IMR-90 (cell line): ENCODE measurements around the gene MRPS33. TPM values are rescaled to one million over a fixed set of nuclear protein-coding genes. Genes with fewer than 3 reads are reported as not detected.

Experiments
- ATAC-seq: fragments of 200-7000 bp; cut with Tn5 transposase; 2 replicates; pipeline ENCODE4 v1.9.1; 2020; ENCODE audit warnings: low read depth, mild to moderate bottlenecking, moderate library complexity
- BruUV-seq: library from RNA; stranded (reverse); fragments of 400-500 nt; replicated peaks from 2 replicates; lab custom pipeline; 2021; lab: Mats Ljungman, UMichigan
- CTCF ChIA-PET: fragments of 300-600 bp; formaldehyde crosslinking; extraction: SDS; loops from one replicate; lab custom pipeline; 2021; ENCODE audit warnings: antibody characterized with exemption; lab: Yijun Ruan, JAX
- POLR2A ChIA-PET: fragments of 300-600 bp; sonication (Branson Sonifier 250); formaldehyde crosslinking; loops from one replicate; lab custom pipeline; 2022; ENCODE audit warnings: antibody characterized with exemption; ENCODE audit not compliant: unreplicated experiment; lab: Charles Lee
- DNase-seq: peaks from one replicate; pipeline ENCODE4 v3.0.0; 2013
- H2AFZ ChIP-seq: replicated peaks from 2 replicates; pipeline ENCODE3; 2013; ENCODE audit warnings: low read length, mild to moderate bottlenecking; ENCODE audit not compliant: poor library complexity
- H2AK5ac ChIP-seq: 2 replicates; pipeline ENCODE4 v1.6.1; 2013; ENCODE audit warnings: low read depth, low read length, inconsistent platforms
- H2AK9ac ChIP-seq: replicated peaks from 2 replicates; pipeline ENCODE3; 2013; ENCODE audit warnings: mild to moderate bottlenecking, low read depth, low read length, moderate library complexity; ENCODE audit not compliant: poor library complexity
- H2BK120ac ChIP-seq: 2 replicates; pipeline ENCODE4 v1.6.1; 2013; ENCODE audit warnings: low read depth, low read length, inconsistent platforms
- H2BK15ac ChIP-seq: 3 replicates; pipeline ENCODE4 v1.6.1; 2013; ENCODE audit warnings: low read depth, low read length, inconsistent platforms
- H2BK20ac ChIP-seq: 2 replicates; pipeline ENCODE4 v1.6.1; 2013; ENCODE audit warnings: low read depth, mild to moderate bottlenecking, inconsistent platforms, low read length, moderate library complexity
- H2BK5ac ChIP-seq: 2 replicates; pipeline ENCODE4 v1.6.1; 2013; ENCODE audit warnings: mild to moderate bottlenecking, low read depth, low read length, inconsistent platforms; ENCODE audit not compliant: poor library complexity, severe bottlenecking
- H3K14ac ChIP-seq: replicated peaks from 2 replicates; pipeline ENCODE4 v1.6.1; 2013; ENCODE audit warnings: low read depth, low read length, inconsistent platforms
- H3K18ac ChIP-seq: 2 replicates; pipeline ENCODE4 v1.6.1; 2013; ENCODE audit warnings: low read depth, low read length, control low read depth
- H3K23ac ChIP-seq: 2 replicates; pipeline ENCODE4 v1.6.1; 2013; ENCODE audit warnings: low read depth, low read length, inconsistent platforms
- H3K27ac ChIP-seq: 2 replicates; pipeline ENCODE4 v1.5.1; 2013; ENCODE audit warnings: mild to moderate bottlenecking, control low read depth, low read length; ENCODE audit not compliant: insufficient read depth
- H3K27me3 ChIP-seq: 2 replicates; pipeline ENCODE4 v1.6.1; 2013; ENCODE audit warnings: low read length; ENCODE audit not compliant: control insufficient read depth, insufficient read depth
- H3K36me3 ChIP-seq: 2 replicates; pipeline ENCODE4 v1.6.1; 2013; ENCODE audit warnings: low read length, mixed read lengths; ENCODE audit not compliant: control insufficient read depth, insufficient read depth
- H3K4ac ChIP-seq: 2 replicates; pipeline ENCODE4 v1.6.1; 2013; ENCODE audit warnings: low read depth, low read length, inconsistent platforms
- H3K4me1 ChIP-seq: 2 replicates; pipeline ENCODE4 v1.6.1; 2013; ENCODE audit warnings: low read length, mixed read lengths; ENCODE audit not compliant: control insufficient read depth, insufficient read depth
- H3K4me2 ChIP-seq: 2 replicates; pipeline ENCODE4 v1.6.1; 2013; ENCODE audit warnings: low read depth, mild to moderate bottlenecking, control low read depth, low read length, moderate library complexity
- H3K4me3 ChIP-seq: 2 replicates; pipeline ENCODE4 v1.5.1; 2013; ENCODE audit warnings: low read depth, mild to moderate bottlenecking, control low read depth, low read length, moderate library complexity; ENCODE audit not compliant: insufficient read depth
- H3K56ac ChIP-seq: 2 replicates; pipeline ENCODE4 v1.6.1; 2013; ENCODE audit warnings: low read length, inconsistent platforms; ENCODE audit not compliant: insufficient read depth; ENCODE audit errors: extremely low read depth
- H3K79me1 ChIP-seq, 2 experiments: 2 replicates each; pipeline ENCODE4 v1.6.1; 2013; ENCODE audit warnings: low read length in 2 of 2, inconsistent platforms in 1 of 2, low read depth in 1 of 2
- H3K9ac ChIP-seq: 2 replicates; pipeline ENCODE4 v1.6.1; 2013; ENCODE audit warnings: low read depth, low read length, control low read depth
- H3K9me1 ChIP-seq: 2 replicates; pipeline ENCODE4 v1.6.1; 2013; ENCODE audit warnings: low read length, inconsistent platforms; ENCODE audit not compliant: insufficient read depth
- H3K9me3 ChIP-seq: 2 replicates; pipeline ENCODE4 v1.6.1; 2013; ENCODE audit warnings: low read length; ENCODE audit not compliant: control insufficient read depth, insufficient read depth
- H4K20me1 ChIP-seq: 2 replicates; pipeline ENCODE4 v1.6.1; 2013; ENCODE audit warnings: low read length, inconsistent platforms; ENCODE audit not compliant: insufficient read depth
- H4K5ac ChIP-seq: 2 replicates; pipeline ENCODE4 v1.6.1; 2013; ENCODE audit warnings: mild to moderate bottlenecking, low read depth, low read length, control low read depth
- H4K8ac ChIP-seq, 2 experiments: 2 replicates each; pipeline ENCODE4 v1.6.1; 2013; ENCODE audit warnings: low read depth in 2 of 2, low read length in 2 of 2, control low read depth in 1 of 2, inconsistent platforms in 1 of 2
- H4K91ac ChIP-seq: 2 replicates; pipeline ENCODE4 v1.6.1; 2013; ENCODE audit warnings: low read depth, low read length, inconsistent platforms; ENCODE audit not compliant: insufficient read depth
- WGBS, 2 experiments: methylation state at CpG; one replicate each; pipeline versions ENCODE4 v1.1.5 to v1.1.7; 2013; ENCODE audit warnings: missing lambda C conversion rate in 2 of 2; ENCODE audit not compliant: insufficient read length in 1 of 2; ENCODE audit errors: extremely low coverage in 2 of 2; 5-methylcytosine and 5-hydroxymethylcytosine counted together
- dilution Hi-C: fragments of 300-500 bp; cut with HindIII; formaldehyde crosslinking; loops from one replicate; pipeline ENCODE4 v1.14.3; 2018; ENCODE audit warnings: low sequenced_read_pairs; ENCODE audit not compliant: unreplicated experiment
- in situ Hi-C: fragments of 300-500 bp; cut with MboI; formaldehyde crosslinking; loops from 3 replicates; pipeline ENCODE4 v1.14.3; 2019; ENCODE audit warnings: low sequenced_read_pairs, inconsistent platforms, mixed read lengths
- intact Hi-C: fragments of 100-400 bp; cut with micrococcal nuclease; formaldehyde crosslinking; loops from 2 replicates; pipeline ENCODE4 v1.10.0; 2022
- polyA plus RNA-seq, 3 experiments: library from polyadenylated mRNA; depleted of rRNA; stranded (reverse); fragments of >200 nt; gene quantifications; 2 replicates each; pipeline ENCODE4 v1.2.3, GENCODE V29; 2012; ENCODE audit warnings: low replicate concordance in 1 of 3
- total RNA-seq: library from RNA; depleted of rRNA; stranded (reverse); fragments of >200 nt; gene quantifications from 2 replicates; pipeline ENCODE4 v1.2.3, GENCODE V29; 2012
- TF ChIP-seq, protein P1 (sequence below): fragments of 150-350 bp; IDR thresholded peaks from 2 replicates; pipeline ENCODE4 v1.6.1; 2016; ENCODE audit warnings: low read depth, mild to moderate bottlenecking, low read length, moderate library complexity, borderline replicate concordance
- TF ChIP-seq, protein P2 (sequence below): conservative IDR thresholded peaks from 2 replicates; pipeline ENCODE4 v1.5.1; 2012; ENCODE audit warnings: mild to moderate bottlenecking, low read depth, low read length, improper control_type of control experiment

MRPS33 gene
- total and polyA plus RNA-seq, 2 of the 4 experiments (the other 2 are of a cell fraction) = 14.5 to 33.8 TPM

DNA sequence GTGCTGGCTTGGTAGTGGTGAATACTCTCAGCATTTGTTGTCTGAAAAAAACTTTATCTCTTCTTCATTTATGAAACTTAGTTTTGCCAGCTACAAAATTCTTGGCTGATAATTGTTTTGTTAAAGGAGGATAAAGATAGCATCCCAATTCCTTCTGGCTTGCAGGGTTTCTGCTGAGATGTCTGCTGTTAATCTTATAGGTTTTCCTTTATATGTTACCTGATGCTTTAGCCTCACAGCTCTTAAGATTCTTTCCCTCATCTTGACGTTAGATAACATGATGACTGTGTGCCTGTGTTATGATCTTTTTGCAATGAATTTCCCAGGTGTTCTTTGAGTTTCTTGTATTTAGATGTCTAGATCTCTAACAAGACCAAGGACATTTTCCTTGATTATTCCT lies 9.9 kb upstream of the MRPS33 start:
- Histone ChIP-seq H2AK9ac (no peak overlapping the region), H4K8ac (no peak overlapping the region), H3K79me1 (no peaks in the 10 kb centered on the region), H3K4me3 (no peak overlapping the region), H2AFZ (no peak overlapping the region), H3K23ac (no peak overlapping the region), H4K91ac (no peak overlapping the region), H2BK120ac (no peak overlapping the region), H3K9ac (no peak overlapping the region), H3K4me2 (no peak overlapping the region), H3K27me3 (no peaks in the 10 kb centered on the region), H2BK20ac (no peak overlapping the region), H3K56ac (no peak overlapping the region), H4K20me1 (no peaks in the 10 kb centered on the region), H4K5ac (no peak overlapping the region), H3K9me3 (peaks cover 4% of the 10 kb centered on the region; the same call in 1 of the 2 replicates), H3K27ac (no peak overlapping the region), H2BK15ac (no peak overlapping the region), H3K4me1 (no peaks in the 10 kb centered on the region), H2BK5ac (no peak overlapping the region), H2AK5ac (no peak overlapping the region), H3K14ac (no peak overlapping the region), H3K9me1 (no peaks in the 10 kb centered on the region), H3K36me3 (no peaks in the 10 kb centered on the region), H3K18ac (no peak overlapping the region), H3K4ac (no peak overlapping the region)
- CTCF ChIA-PET = interaction anchor here (1.9 kb wide), 1 partner anchor 10 kb away, joined by 5 read pairs; the partner anchor contains the start of gene MRPS33
- no CpG with 5 or more reads among the region's 1 CpG for WGBS, 2 experiments
- BruUV-seq = no TSS peak
- in situ Hi-C loops (loop anchor here (25.0 kb wide), 1 partner anchor 512 kb away; no protein-coding TSS in a partner anchor), dilution Hi-C loops (no loop called here), intact Hi-C loops (no loop called here)
- TF ChIP-seq, protein P1, sequence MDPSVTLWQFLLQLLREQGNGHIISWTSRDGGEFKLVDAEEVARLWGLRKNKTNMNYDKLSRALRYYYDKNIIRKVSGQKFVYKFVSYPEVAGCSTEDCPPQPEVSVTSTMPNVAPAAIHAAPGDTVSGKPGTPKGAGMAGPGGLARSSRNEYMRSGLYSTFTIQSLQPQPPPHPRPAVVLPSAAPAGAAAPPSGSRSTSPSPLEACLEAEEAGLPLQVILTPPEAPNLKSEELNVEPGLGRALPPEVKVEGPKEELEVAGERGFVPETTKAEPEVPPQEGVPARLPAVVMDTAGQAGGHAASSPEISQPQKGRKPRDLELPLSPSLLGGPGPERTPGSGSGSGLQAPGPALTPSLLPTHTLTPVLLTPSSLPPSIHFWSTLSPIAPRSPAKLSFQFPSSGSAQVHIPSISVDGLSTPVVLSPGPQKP = no peak
- TF ChIP-seq, protein P2, sequence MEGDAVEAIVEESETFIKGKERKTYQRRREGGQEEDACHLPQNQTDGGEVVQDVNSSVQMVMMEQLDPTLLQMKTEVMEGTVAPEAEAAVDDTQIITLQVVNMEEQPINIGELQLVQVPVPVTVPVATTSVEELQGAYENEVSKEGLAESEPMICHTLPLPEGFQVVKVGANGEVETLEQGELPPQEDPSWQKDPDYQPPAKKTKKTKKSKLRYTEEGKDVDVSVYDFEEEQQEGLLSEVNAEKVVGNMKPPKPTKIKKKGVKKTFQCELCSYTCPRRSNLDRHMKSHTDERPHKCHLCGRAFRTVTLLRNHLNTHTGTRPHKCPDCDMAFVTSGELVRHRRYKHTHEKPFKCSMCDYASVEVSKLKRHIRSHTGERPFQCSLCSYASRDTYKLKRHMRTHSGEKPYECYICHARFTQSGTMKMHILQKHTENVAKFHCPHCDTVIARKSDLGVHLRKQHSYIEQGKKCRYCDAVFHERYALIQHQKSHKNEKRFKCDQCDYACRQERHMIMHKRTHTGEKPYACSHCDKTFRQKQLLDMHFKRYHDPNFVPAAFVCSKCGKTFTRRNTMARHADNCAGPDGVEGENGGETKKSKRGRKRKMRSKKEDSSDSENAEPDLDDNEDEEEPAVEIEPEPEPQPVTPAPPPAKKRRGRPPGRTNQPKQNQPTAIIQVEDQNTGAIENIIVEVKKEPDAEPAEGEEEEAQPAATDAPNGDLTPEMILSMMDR = no peak
- POLR2A ChIA-PET = no interaction called here
- DNase-seq (no peak), ATAC-seq (no peak)
